Measurements from ENCODE around the gene BDH1.

Gene BDH1

DNA sequence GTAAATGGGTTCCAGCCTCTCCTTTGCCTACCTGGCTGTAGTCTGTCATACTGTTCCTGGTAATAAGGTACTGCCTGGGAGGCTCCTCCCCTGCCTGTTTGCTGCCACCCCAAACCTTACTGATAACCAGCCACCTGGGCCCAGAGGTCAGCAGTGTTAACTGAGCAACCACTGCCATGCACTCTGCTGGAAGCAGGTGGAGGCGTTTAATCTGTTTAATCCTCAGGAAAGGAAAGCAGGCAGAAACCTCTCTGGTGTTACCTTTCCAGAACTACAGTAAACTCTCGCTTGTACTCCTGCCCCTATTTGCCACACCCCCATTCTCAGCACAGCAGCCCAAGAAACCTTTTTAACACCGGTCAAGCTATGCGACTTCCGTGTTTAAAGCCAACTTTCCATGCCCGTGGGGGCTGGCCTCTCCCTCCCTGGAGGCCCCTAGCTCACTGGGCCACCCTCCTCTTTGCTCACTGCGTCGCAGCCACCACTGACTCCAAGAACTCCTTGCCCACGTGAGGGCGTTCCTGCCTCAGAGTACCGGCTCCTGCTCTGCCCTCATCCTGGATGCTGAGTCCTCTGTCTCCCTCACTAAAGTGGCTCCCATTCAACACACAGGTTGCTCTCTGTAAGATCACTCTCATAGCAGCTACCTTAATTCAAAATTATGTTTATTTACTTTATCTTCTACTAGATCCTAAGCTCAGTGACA is 8.3 kb downstream of the BDH1 start:
- DNase-seq = no peak

DNA sequence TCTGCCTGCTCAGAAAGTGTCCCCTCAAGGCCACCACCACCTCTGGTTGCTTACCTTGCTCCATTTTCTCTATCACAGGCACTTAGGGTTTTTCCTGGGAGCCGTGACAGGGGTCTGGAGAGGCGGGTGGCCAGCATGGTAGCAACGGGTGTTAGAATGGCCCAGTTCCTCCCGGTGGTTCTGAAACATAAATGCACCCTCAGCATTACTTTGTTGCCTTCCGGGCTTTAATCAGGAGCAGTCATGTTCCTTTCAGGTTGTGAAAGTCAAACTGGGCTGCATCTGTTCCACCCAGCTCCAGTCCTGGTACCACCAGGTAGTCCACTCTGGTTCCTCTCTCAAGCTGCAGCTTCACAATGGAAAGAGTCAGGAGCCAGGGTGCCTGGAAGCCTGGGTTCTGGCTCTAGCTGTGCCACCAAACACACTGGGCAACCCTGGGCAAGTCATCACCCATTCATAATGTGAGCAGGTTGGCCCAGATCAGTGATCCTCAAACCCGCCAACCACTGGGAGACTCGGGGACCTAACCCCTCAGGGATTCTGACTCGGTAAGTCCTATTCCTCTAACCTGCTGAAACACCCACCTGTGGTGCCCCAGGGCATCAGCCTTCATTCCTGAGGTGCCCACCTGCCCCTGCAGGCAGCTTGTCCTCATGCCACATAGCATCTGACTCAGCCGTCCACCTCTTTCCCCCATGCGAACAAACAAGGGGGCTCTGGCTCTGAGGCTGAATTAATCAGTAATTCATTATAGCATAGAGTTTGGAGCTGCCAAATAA is 9.3 kb downstream of the BDH1 start:
- no peak for DNase-seq

DNA sequence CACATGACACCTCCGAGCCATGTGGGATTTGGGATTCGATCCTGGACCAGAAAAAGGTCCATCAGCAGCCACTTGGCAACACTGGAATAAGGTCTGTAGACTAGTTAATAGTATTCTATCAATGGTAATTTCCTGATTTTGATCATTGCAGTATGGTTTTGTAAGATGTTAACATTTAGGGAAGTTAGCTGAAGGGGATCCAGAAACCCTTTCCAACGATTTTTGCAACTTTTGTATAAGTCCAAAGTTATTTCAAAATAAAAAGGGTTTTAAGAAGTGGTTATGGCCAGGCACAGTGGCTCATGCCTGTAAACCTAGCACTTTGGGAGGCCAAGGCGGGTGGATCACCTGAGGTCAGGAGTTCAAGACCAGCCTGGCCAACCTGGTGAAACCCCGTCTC is 10.2 kb downstream of the BDH1 start:
- DNase-seq = peak; percentile 43

DNA sequence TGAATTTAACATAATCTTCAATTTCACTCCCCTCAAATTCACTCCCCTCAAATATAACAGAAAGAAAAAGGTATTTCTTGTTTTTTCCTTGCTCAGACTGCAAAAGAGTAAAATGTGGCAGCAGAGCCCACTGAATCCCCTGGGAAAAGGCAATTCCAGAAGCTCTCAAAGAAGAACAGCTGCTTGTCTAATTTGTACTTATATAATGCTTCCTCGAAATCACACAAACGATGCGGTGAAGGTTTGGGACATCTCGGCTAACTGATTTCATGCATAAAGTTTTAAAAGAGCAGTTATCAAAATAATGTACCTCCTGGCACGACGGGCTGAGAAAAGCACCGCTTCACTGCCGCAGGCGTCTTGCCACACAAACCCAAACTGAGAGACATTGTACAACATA is 10.7 kb downstream of the BDH1 start:
- no peak for DNase-seq

DNA sequence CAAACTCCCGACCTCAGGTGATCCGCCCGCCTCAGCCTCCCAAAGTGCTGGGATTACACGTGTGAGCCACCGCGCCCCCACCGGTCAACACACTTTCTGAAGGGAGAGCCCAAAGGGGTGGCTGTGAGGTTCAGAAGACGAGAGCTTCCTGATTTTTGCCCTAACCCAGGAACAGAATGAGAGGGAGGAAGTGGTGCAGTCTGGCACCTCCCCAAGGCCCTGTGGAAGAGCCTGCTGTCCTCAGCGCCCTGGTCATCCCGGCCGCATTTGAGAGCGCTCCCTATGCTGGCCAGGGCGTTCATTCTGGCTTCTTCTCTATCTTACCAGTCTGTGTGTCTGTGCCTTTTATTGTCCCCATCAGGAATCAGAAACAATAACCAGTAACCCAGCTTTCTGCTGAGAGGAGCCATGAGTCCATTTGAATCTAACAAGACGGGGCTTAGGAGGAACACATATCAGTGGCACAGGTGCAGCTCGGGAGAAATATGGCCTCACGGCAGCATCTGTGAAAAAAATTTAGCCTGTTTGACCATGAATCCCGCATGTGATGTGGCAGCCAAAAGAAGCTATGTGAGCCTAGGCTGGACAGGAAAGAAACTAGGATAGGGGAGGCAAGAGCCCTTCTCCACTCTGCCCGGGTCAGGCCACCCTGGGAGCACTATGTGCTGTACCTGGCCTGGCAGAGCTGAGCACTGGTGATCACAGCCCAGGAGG is 12.9 kb downstream of the BDH1 start:
- DNase-seq = peak; percentile 66

DNA sequence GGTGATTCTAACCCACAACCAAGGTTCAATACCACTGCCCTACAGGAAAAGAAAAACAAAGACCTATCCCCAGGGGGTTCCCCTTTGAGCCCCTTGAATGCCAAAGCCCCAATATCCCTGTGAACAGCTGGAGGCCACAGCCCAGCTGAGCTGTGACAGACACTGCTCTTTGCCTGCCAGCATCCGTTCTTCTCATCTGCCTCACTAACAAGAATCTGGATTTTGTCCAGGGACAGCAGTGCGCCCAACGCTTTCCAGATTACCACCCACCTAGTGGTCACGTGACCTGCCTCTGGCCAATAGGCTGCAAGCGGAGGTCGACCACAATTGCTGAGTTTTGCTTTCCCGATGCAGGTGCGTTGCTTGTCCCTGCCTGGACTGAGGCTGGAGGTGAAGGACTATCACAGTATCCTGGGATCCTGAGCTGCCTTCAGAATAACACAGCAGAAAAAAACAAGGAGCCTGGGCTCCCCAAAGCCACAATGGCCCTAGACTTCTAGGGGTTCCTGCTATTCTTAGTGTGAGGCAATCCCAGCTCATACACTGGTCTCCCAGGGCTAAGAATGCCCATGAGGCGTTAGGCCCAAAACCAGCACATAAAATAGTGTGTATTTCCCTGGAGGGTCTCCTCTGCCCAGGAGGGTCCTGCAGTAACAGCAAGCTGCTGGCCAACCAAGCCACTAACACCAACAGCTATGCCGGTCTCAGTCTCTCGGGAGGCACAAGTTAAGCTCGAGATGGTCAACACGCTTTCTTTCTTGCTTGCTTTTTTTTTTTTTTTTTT is 13.8 kb downstream of the BDH1 start:
- DNase-seq = no peak

DNA sequence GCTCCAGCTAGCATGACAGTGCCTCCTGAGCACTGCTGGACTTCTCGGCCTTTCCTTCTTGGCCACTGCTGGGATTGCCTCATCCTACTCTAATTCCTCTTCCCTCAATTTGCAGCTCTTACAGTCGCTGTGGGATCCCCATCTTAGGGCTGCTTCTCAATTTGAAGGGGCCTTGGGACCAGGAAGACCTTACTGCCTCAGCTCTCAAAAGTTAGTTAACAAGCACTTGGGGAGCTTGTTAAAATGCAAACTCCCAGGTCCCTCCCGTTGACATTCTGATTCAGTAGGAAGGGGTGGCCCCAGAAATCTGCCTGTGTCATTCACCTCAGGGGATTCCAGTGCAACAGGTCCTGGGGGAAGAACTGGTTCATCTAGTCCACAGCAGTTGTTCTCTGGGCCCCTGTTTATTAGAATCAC is 14.8 kb downstream of the BDH1 start:
- no peak for DNase-seq

DNA sequence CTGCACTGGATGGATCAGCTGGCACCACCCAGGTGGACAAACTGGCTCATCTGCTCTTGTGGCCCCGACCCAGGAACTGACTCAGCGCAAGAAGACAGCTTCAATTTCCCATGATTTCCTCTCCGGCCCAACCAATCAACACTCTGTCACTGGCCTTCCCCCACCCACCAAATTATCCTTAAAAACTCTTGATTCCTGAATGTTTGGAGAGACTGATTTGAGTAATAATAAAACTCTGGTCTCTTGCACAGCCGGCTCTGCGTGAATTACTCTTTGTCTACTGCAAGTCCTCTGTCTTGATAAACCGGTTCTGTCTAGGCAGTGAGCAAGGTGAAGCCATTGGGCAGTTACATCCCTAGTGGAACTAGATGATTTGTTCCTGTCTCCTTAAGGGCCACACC is 16.1 kb downstream of the BDH1 start:
- DNase-seq = no peak

DNA sequence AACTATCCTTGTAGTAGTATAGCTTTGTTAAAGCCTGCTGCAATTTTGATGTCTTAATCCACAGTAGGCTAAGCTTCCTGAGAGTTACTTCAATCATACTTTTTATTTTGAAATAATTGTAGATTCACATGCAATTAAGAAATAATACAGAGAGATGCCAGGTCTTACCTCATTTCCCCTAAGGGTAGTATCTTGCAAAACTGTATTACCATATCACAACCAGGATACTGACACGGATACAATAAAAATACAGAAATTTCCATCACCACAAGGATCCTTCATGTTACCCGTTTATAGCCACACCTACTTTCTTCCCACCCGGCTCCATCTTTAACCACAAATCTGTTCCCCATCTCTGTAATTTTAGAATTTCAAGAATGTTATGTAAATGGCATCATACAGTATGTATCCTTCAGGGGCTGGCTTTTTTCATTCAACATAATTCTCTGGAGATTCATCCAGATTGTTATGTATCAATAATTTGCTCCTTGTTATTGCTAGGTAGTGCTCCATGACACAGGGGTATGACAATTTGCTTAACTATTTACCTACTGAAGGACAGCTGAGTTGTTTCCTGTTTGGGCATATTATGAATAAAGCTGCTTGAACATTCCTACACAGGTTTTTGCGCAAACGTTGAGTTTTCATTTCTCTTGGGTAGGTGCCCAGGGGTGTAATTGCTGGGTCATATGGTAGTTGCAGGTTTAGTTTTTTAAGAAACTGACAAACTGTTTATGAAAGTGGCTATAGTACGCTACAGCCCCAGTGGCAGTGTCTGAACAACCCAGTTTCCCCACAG is 21.6 kb downstream of the BDH1 start:
- peak; percentile 9 for DNase-seq

DNA sequence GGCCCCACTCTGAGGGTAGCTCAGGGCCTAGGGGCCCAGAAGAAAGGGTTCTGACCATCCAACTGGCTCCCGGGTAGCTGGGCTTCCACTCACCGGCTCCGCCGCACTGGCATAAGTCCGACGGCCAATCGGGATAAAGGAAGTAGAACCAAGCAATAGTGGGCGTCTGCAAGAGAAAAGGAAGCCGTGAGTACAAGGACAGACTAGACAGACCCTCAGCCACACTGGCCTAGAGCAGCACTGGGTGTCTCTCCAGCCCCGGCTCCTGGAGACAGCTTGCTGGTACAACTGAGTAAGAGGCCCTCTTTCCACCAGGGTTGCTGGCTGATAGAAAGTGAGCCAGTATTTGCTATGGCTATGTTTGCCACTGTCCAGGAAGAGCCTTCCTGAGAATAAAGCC is 22.4 kb downstream of the BDH1 start:
- DNase-seq = no peak

DNA sequence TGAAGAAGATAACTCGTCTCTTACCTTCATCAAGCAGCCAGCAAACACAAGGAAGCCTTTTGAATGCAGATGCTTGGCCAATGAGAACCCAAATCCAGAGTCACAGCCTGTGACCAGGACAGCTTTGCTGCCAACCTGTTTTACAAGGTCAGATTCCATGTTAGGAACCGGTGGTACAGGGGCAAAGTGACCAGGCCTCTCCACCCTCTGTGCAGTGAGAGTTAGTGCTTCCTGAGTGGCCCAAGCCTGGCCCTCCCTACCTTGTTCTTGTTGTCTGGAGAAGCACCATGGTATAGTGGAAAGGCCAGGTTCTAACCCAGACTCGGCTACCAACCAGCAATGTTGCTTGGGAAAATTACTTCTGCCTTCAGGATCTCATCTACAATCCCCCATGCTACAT is 23.4 kb downstream of the BDH1 start:
- no peak for DNase-seq

DNA sequence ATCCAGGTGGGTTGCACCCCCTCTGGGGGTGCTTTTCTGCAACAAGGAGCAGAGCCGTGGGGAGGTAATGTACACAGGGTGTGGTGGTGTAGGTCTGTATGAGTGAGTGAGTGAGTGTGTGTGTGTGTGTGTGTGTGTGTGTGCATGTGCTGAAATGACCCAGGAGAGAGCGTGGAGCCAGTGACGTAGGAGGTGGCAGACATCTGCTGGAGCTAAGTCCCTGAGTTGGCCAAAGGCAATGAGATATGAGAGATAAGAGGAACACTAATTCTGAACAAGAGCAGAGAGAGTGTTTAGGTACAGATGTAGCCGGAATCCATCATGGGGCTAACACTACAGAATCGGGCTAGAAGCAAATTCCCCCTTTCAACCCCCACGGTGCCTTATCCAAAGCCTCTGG is 27.6 kb downstream of the BDH1 start:
- no peak for DNase-seq

DNA sequence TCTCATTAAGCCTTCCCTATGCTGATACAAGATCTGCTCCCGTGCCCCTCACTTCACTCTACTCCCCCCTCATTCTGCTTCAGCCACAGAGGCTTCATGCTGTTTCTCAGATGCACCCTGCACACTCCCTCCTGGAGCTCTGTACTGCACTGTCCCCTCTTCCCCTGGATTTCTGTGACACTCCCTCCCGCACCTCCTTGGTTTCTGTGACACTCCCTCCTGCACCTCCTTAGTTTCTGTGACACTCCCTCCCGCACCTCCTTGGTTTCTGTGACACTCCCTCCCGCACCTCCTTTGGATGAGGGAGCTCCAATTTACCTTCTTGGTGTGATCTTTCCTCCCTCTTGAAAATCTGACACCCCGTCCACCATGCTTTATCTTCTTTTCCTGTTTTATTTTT is 28.2 kb downstream of the BDH1 start:
- DNase-seq = no peak

DNA sequence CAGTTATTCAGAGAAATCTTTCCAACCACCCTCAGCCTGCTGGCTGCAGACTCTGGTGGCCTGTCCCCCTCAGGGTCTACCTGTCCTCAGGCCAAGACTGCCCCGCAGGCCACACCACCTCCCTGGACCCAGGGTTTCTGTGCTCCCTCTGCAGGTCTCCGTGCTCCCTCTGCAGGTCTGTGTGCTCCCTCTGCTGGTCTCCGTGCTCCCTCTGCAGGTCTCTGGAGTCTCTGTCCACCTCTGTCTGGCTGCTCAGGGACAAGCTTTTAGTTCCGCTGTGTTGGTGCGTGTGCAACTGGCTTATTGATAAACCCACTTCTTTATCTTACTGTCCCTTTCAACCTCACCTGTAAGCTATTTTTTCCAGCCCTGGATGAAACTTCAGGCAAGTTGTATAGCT is 30.1 kb downstream of the BDH1 start:
- no peak for DNase-seq

DNA sequence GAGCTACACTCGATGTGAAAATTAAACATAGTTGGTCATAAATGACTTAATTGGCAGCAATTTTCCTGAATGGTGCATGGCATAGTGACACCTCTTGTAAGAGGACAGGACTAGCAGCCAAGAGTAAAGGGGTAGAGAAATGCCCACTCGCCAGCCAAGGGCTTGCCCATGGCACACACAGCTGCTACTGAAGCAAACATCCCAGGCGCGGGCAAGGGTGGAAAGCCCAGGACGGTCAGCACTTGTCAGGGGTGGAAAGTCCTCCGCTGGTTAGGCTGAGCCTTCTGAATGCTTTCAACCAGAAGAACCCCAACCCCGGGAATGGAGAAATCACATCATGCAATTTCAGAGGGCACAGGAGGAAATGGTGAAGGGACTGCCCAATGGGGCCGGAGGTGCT is 31.6 kb downstream of the BDH1 start:
- DNase-seq = no peak

DNA sequence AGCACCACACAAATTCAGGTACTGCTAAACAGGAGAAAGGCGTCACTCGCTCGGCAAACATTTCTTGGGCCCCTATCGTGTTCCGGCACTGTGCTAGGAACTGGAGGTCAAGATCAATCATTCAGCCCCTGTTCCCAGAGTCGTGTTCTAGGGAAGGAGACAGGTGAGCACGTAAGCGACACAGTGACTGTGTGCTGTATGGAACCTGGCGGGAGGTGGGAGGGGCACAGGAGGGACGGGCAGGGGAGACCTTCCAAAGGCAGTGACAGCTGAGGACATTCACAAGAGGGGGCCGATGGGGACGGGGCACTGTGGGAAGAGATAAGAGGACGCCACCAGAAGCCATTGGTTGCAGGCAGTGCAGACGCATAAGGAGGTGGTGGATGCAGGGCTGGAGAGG is 32.2 kb downstream of the BDH1 start:
- no peak for DNase-seq

DNA sequence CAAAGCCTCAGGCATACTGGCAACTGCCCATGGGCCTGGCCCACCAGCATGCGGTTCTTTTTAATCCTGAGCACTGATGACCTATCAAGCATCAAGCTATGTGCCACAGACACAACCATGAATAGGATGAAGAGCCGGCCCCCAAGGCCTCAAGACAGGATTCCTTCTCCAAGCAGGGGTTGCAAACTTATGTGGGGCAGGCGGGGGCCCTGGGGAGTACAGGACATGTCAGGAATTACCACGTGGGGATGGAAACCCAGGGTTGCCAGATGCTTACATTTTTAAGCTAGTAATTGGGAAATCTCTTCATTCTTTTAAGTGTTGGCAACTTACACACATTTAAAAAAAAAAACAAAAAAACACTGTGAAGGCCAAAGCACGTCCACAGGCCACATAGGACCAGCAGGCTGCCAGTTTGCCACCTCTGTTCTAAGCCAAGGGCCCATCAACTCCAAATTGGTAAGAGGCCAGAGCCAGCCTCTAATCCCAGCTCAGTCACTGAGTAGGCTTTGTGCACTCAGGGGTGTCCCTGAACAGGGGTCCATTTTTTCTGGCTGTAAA is 32.8 kb downstream of the BDH1 start:
- DNase-seq = no peak

DNA sequence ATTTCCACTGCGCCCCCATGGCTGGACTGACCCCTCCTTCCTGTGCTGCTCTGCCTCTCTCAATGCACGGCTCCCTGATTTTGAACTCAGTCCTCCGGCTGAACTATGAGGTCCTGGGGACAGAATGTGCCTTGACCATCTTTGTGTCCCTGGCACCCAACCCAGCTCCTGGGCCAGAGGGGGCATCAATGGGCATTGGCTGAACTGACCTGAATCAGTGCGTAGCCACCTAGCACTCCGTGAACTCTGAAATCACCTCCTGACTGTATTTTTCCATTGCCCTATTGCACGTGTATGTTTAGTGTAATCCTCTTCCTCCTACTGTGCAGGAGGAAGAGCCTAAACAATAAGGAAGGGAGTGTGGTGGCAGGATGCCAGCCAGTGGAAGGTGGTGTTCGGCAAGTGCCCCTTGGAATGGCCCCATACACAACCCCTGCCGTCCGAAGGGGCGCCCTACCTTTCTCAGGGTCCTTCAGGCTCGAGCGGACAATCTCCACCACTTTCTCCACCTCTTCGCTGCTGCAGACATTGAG is 33.5 kb downstream of the BDH1 start:
- no peak for DNase-seq

DNA sequence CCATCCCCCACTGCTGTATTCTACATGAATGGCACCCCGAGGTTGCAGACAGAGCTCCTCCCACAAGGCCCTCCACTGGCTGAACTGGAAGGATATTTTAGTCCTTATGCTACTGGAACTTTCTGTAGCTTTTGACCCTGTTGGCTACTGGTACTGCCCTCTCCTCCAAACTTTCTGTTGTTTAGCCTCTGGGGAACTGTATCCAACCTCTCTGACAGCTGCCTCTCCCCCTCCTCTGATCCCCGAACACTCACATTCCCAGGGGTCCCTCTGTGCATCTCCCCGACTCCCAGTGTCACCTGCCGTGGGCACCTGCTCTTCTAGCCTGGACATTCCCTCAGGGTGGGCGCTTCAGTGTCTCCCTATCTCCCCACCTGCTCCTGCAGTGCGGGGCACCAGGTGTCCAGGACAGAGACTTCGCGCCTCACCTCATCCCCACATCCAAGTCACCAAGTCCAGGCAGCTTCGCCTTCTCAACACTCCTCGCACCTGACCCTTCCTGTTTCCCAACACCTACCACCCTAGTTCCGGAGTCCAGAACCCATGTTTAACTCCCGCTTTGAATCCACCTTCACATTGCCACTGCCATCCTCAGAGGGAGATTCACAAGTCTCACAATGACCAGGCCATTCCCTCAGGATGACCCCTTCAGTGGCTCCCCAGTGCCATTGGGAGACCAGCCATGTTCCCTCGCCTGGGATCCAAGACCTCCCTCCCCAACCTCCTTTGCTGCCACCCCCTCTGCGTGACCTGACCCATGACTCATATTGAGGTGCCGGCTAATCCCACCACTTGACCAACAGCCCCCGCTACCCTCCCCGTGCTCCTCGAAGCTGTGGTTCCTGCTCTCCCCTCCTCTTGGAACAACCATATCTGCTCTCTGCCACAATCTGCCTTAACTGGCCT is 34.2 kb downstream of the BDH1 start:
- no peak for DNase-seq
